ENCODE data around the gene ZNF625. TPM values are rescaled to one million over a fixed set of nuclear protein-coding genes. Genes with fewer than 3 reads are reported as not detected.

The ZNF625 gene
- total and polyA plus RNA-seq, 9 donors = 1.5 to 19.6 (median 8.9) TPM

GRCh38 chr19:12139885-12140544 is 16.5 kb downstream of the ZNF625 start, which contains the start of gene ZNF20:
Gene ZNF20, minus strand, starts transcription at chr19:12140350. Its CDS starts 168 bp downstream, at chr19:12140182.
- 0 to 1% (median 0%) methylated on average over 40 to 49 of the region's 49 CpGs for WGBS, 3 donors
- Histone ChIP-seq H3K4me1 (ENCODE audit: insufficient read depth) (no peaks in the 10 kb centered on the region), H3K27ac (peak within 1 kb of the TSS in 1 of 2 donors; percentile 67), H3K27me3 (no peaks in the 10 kb centered on the region), H3K36me3 (no peaks in the 10 kb centered on the region), H3K9me3 (no peaks in the 10 kb centered on the region), H3K4me3 (peak within 1 kb of the TSS; percentile 61)
- peak; percentile 93 to 97 (median 96) for DNase-seq
- TF ChIP-seq CTCF (IDR thresholded peaks at IDR 0.05) (peak in 1 of 3 donors; percentile 4), POLR2A (IDR thresholded peaks at IDR 0.05) (peak; percentile 40), EP300 (IDR thresholded peaks at IDR 0.05) (no peak)
- intact Hi-C loops (cut with DNase I) = loop anchor here (2.0 to 10.0 kb wide), 7 partner anchors 75 to 345 kb away; partner anchors contain the start of genes ZNF844 (in 3 of the 4), ZNF491 (in 1 of the 4) and ZNF700 (in 1 of the 4)

GRCh38 chr19:12139269-12139668 is 17.3 kb downstream of the ZNF625 start:
- H3K9me3 ChIP-seq = peaks cover 0 to 3% of the 10 kb centered on the region in 2 donors
- H3K27ac ChIP-seq = no peak overlapping the region
- WGBS, 3 donors = 17 to 19% (median 17%) methylated on average over 13 of the region's 13 CpGs
- H3K4me3 ChIP-seq = peak overlapping the region; percentile 61
- DNase-seq = no peak
- H3K27me3 ChIP-seq = no peaks in the 10 kb centered on the region
- H3K4me1 ChIP-seq (ENCODE audit: insufficient read depth) = no peaks in the 10 kb centered on the region
- H3K36me3 ChIP-seq = peaks cover 2% of the 10 kb centered on the region
- intact Hi-C loops (cut with DNase I) = no loop called here
- TF ChIP-seq CTCF (IDR thresholded peaks at IDR 0.05) (no peak), EP300 (IDR thresholded peaks at IDR 0.05) (no peak)

GRCh38 chr19:12137221-12137940 is 19.2 kb downstream of the ZNF625 start:
- H3K36me3 ChIP-seq = peaks cover 2% of the 10 kb centered on the region
- peaks cover 2 to 18% of the 10 kb centered on the region in 2 donors for H3K9me3 ChIP-seq

More at GRCh38 chr19:12137221-12137940, 19.2 kb downstream of the ZNF625 start:
- intact Hi-C loops (cut with DNase I) = no loop called here
- Histone ChIP-seq H3K27ac (no peak overlapping the region), H3K4me1 (ENCODE audit: insufficient read depth) (no peaks in the 10 kb centered on the region), H3K4me3 (no peak overlapping the region), H3K27me3 (no peaks in the 10 kb centered on the region)
- DNase-seq = no peak
- no peak for TF ChIP-seq CTCF (IDR thresholded peaks at IDR 0.05)
- TF ChIP-seq EP300 (IDR thresholded peaks at IDR 0.05) = no peak
- TF ChIP-seq POLR2A (IDR thresholded peaks at IDR 0.05) = no peak
- WGBS, 3 donors = 81 to 86% (median 84%) methylated on average over 7 of the region's 7 CpGs
